ENCODE results near the gene SYNGAP1.
"Not testable (repeated sequence)": the region's sequence is repeated elsewhere in the genome, so short reads cannot be mapped to it uniquely, and the experiment has no call there.

Gene SYNGAP1

GRCh38 chr6:33440649-33441309 lies 20.9 kb downstream of the SYNGAP1 start:
- no peak for DNase-seq

GRCh38 chr6:33441457-33441856 lies 21.6 kb downstream of the SYNGAP1 start:
- DNase-seq, result no peak

- DNase-seq, result no peak
Observed at GRCh38 chr6:33442283-33442682, 22.4 kb downstream of the SYNGAP1 start.

GRCh38 chr6:33443025-33443424 lies 23.2 kb downstream of the SYNGAP1 start:
- DNase-seq, result no peak

GRCh38 chr6:33443619-33444504 lies 24.0 kb downstream of the SYNGAP1 start:
- DNase-seq, result no peak

GRCh38 chr6:33445119-33445603 lies 25.3 kb downstream of the SYNGAP1 start:
- no peak for DNase-seq

DNA sequence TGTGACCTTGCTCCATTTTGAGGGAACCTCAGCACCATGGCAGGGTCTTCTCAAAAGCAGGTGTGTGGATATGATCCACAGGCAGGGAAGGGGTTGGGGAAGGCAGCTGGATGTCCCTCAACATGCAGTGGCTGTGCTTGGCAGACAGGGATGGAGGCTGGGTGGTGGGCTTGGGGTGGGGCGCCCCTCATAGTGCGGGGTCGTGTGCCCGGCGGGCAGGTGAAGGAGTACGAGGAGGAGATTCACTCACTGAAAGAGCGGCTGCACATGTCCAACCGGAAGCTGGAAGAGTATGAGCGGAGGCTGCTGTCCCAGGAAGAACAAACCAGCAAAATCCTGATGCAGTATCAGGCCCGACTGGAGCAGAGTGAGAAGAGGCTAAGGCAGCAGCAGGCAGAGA lies 26.5 kb downstream of the SYNGAP1 start:
- no peak for DNase-seq

DNA sequence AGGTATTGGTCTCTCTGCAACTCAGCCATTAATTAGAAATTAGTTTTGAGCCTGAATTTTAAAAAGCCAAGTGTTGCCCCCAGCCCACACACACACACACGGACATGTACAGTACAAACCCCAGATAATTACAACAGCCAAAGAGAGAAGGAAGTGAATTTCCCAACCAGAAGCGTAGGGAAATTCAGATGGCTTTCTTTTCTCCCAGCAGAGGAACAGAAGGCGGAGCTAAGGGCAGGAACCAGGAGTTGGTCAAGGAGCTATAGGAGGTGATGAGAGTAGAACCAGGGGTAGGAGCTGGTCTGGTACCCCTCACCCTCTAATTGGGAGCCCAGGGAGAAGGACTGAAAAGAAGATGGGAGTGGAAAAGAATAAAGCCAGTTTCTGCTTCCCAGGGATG lies 30.6 kb downstream of the SYNGAP1 start:
- DNase-seq, result no peak

DNA sequence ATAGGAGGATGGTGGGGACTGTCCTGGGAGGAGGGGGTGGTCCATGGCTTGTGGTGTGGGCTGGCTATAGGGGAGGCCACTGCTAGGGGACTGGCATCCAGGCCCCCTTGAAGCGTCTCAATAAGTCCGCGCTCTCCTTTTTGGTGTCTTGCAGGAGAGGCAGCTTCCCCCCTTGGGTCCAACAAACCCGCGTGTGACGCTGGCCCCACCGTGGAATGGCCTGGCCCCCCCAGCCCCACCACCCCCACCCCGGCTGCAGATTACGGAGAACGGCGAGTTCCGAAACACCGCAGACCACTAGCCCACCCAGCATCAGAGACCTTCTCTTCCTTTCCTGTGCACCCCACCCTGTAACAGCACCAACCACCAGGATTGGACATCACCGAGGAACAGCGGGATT lies 31.7 kb downstream of the SYNGAP1 start:
- DNase-seq, result no peak

DNA sequence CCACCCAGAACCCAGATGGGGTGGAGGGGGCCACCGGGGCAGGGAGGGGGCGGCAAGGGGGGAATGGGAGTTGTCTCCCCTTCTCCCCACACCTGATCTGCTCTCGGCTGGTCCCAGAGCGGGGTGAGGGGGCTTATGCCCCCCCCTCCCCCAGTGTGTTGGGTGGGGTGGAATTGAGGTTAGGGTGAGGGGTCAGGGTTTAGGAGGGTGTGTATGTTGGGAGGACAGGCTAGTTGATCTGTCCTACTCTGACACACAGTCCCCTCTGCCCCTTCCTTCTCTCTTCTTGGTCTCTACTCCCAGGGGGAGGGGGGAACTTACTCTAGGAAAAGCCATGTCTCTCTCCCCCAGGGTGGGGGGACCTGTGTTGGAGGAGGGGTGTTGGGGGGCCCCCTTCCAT lies 32.6 kb downstream of the SYNGAP1 start:
- no peak for DNase-seq

DNA sequence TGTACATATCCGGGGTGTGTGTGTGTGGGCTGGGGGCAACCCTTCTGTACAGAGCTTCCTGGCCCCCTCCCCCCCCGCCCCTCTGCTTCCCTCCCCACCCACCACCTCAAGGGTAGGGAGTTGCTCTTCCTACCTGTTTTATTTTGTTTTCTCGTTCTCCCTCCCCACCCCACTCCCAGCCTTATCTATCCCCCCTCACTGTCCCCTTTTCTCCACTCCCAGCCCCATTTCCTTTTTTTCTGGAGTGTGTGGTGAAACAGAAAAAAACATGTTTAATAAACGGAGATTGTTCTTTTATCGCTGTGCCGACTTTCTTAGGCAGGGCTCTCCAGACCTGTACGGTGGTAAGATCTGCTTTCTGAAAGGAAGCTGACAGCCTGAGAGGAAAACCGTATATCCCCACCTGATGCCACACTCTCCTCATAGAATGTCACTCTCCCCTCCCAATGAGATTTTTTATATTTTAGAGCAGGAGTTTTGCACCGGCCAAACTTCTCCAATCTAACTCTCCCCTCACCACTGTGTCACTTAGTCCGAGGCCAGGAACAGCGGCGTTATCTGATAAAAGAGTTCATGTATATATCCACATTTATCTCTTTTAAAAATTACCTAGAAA lies 33.6 kb downstream of the SYNGAP1 start:
- no peak for DNase-seq

DNA sequence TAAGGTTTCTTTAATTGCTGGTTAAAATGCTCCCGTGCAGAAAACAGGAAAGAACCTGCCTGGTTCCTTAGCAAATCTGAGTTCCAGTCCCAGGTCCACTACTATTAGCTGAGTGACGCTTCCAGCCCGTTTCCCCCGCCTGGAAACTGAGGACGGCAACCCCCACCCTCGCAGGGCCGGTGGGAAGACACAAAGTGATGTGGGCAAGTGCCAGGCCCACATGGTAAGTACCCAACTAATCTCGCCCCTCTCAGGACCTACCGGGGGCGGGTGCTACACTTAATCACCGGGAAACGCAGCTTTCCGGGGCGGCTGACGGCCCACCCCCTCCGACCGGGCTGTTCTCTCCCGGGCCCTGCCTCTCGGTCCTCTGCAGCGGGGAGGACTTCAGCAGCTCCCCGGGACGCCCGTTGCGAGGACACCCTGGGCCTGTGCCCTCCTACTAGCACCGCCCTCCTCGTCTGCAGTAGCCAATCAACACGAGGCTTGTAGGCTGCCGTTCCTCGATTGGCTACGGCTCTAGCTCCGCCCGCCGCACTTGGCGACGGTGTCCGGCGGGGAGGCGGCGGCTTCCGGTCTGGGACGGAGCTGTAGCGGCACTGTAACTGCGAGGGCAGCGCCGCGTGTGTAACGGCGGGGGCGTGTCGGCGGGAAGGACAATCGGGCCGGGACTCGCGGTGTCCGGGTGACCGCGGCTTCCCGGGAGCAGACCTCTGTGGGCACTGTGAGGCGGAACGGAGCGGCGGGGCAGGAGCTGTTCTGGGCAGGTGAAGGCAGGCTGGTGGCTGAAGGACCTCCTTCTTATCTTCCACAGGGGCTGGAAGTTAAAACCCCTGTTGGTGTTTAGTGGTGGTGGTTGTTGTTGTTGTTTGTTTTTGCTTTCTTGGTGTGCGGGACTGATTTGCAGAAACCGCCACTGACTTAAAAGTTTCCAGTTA lies 34.4 kb downstream of the SYNGAP1 start, which contains the start of gene ZBTB9:
Gene ZBTB9, plus strand, starts transcription at position 568 of the 938 bp plus-strand sequence. CDS start 525 bp downstream, outside the sequence.
- DNase-seq, result peak; percentile 96

DNA sequence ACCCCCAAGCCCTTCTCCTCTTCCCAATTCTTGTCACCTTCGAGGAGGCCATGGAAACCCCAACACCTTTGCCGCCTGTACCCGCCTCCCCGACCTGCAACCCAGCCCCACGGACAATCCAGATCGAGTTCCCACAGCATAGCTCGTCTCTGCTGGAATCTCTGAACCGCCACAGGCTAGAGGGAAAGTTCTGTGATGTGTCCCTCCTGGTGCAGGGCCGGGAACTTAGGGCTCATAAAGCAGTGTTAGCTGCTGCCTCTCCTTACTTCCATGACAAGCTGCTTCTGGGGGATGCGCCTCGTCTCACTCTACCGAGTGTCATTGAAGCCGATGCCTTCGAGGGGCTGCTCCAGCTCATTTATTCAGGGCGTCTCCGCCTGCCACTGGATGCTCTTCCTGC lies 35.2 kb downstream of the SYNGAP1 start:
- no peak for DNase-seq

DNA sequence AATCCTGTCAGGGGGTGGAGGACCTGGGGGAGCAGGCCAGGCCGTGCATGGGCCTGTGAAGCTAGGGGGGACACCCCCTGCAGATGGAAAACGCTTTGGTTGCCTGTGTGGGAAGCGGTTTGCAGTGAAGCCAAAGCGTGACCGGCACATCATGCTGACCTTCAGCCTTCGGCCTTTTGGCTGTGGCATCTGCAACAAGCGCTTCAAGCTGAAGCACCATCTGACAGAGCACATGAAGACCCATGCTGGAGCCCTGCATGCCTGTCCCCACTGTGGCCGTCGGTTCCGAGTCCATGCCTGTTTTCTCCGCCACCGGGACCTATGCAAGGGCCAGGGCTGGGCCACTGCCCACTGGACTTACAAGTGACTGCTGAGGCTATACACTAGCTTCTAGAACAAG lies 36.3 kb downstream of the SYNGAP1 start:
- DNase-seq, result no peak

DNA sequence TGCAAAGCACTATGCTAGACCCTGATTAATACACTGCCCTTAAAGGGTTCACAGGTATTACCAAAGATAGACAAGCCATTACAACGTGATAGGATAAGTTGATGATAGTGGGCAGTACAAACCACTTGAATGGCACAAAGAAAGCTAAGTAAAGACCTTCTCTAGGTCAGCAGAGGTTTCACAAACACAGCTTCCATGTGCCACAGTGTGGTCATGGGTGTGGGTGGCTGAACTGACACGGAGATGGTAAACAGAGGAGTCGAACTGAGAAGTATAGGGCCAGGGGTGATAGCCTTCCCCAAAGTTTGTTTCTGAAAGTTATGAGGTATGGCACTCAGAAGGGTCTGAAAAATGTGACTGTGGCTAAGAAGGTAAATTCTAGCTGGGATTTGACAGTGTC lies 38.8 kb downstream of the SYNGAP1 start:
- no peak for DNase-seq

DNA sequence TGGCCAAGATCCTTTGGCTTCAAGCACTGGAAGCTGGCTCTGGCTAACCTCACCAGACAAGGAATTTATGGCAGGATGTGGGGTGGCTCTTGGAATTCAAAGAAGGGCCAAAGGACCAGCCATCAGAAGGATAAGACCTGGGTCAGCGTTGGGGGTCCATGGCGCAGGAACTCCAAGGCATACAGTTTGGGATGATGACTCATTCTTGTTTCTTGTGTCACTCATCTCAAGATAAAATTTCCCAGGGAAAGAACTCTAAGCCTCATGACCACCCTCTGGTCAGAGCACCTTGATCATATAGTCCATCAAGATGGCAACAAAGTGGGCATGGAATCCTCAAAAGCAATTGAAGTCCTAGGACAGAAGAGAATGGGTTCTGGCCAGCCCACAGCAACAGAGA lies 39.4 kb downstream of the SYNGAP1 start:
- no peak for DNase-seq

- DNase-seq, result no peak
Observed at GRCh38 chr6:33466075-33466735, 46.3 kb downstream of the SYNGAP1 start.

DNA sequence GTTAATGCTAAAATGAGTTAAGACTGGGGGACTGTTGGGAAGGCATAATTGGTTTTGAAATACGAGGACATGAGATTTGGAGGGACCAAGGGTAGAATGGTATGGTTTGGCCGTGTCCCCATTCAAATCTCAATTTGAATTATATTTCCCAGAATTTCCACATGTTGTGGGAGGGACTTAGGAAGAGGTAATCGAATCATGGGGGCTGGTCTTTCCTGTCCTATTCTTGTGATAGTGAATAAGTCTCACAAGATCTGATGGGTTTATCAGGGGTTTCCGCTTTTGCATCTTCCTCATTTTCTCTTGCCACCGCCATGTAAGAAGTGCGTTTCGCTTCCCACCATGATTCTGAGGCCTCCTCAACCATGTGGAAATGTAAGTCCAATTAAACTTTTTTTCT lies 47.2 kb downstream of the SYNGAP1 start:
- DNase-seq, result no peak

- no peak for DNase-seq
Observed at GRCh38 chr6:33469661-33470060, 49.8 kb downstream of the SYNGAP1 start.

- DNase-seq, result no peak
Observed at GRCh38 chr6:33477864-33478263, 58.0 kb downstream of the SYNGAP1 start.

DNA sequence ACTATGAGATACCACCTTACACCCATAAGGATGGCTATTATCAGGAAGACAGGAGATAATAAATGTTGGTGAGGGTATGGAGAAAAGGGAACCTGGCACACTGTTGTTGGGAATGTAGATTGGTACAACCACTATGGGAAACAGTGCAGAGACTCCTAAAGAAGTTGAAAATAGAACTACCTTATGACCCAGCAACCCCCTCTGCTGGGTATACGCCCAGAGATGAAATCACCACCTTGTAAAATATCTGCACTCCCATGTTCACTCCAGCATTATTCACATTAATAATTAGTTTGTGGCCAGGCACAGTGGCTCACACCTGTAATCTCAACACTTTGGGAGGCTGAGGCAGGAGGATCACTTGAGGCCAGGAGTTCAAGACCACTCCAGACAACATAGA lies 61.3 kb downstream of the SYNGAP1 start:
- peak; percentile 21 for DNase-seq

DNA sequence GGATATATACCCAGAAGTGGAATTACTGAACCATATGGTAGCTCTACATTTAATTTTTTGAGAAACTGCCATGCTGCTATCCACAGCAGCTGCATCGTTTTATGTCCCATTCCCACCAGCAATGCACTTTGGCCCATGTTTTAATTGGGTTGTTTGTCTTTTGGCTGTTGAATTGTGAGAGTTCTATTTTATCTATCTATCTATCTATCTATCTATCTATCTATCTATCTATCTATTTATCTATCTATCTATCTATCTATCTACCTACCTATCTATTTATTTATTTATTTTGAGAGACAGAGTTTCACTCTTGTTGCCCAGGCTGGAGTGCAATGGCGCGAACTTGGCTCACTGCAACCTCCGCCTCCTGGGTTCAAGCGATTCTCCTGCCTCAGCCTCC lies 62.8 kb downstream of the SYNGAP1 start:
- DNase-seq, result not testable (repeated sequence)

Data from CD4-positive, alpha-beta T cell treated with Interleukin-12 subunit alpha and Interleukin-12 subunit beta, for 1 hour (primary cell).